HG03108 (cell line): ENCODE measurements around the gene FAM131B.

Experiments used
- ATAC-seq: cut with Tn5 transposase; IDR thresholded peaks from one replicate; pipeline ENCODE4 v1.9.1; 2021; ENCODE audit warnings: moderate library complexity; ENCODE audit not compliant: unreplicated experiment

Gene FAM131B

DNA sequence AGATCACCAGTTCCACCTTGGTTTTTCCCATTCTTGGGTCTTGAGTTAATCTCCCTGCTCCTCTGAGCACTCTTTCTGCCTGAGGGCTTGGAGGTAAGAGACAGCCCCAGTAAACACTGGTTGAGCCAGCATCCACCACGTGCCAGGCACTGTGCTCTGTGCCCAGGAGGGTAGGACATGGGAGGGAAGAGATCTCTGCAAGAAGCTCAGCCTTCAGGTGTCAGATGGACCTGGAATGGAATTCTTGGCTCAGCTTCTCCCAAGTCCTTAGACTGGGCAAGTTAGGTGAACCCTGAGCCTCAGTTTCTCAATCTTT, 21.1 kb upstream of the FAM131B start:
- no peak for ATAC-seq

DNA sequence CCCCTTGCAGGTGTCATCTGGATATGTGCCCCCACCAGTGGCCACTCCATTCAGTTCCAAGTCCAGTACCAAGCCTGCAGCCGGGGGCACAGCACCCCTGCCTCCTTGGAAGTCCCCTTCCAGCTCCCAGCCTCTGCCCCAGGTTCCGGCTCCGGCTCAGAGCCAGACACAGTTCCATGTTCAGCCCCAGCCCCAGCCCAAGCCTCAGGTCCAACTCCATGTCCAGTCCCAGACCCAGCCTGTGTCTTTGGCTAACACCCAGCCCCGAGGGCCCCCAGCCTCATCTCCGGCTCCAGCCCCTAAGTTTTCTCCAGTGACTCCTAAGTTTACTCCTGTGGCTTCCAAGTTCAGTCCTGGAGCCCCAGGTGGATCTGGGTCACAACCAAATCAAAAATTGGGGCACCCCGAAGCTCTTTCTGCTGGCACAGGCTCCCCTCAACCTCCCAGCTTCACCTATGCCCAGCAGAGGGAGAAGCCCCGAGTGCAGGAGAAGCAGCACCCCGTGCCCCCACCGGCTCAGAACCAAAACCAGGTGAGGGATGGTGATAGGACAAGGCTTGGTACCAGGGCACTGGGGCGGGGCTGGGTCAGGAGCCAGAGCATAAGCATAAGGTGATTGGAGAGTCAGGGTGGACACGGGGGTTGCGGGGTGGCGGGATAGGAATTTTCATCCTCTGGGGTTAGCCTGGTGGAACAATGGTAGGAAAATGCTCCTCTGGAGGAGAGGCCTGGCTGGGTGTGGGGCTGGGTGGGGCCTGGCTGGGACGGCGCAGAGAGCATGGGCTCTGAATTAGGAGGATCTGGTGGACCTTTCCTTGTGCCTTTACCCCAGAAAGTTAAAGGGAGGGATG, 20.5 kb upstream of the FAM131B start:
- no peak for ATAC-seq

DNA sequence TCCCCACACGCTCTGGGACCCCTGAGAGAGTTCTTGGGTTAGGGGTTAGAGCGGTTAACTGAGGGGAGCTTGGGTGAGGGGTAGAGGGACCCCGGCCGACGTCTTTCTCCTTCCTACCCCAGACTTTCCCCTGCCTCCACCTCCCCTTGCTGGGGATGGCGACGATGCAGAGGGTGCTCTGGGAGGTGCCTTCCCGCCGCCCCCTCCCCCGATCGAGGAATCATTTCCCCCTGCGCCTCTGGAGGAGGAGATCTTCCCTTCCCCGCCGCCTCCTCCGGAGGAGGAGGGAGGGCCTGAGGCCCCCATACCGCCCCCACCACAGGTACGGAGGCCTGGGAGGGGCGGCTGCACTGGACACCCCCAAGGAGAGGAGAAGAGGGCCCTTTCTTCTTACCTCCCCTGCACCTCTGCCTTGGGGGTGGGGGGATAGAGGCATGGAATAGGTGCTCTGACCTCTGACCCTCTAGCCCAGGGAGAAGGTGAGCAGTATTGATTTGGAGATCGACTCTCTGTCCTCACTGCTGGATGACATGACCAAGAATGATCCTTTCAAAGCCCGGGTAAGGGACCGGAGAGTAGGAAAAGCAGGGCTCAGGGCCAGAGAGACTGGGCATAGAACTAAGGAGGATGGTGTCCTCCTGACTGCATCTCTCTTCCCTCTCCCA, 19.7 kb upstream of the FAM131B start:
- no peak for ATAC-seq

DNA sequence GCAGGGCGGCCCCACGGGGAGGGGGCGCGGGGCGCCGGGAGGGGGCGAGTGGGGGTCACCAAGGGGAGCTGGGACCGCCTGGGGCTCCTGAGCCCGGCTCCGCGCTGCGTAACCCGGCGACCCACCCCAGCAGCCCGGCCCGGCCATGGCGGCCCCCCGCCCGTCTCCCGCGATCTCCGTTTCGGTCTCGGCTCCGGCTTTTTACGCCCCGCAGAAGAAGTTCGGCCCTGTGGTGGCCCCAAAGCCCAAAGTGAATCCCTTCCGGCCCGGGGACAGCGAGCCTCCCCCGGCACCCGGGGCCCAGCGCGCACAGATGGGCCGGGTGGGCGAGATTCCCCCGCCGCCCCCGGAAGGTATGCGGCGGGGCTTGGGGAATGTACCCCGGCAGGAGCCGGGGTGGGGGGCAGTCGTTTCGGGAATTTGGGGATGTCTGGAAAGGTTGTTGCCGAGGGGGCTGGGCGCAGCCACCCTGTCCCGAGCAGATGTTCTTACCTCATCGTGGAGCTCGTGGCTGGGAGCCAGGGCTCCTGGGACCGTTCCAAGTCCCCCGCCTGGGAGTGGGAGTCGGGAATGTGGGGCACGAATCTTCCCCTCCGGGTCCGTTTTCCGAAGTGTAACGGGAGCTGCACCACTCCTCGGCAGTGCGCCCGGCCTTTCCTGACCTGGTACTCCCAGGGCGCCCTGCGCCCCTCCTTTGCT, 19.1 kb upstream of the FAM131B start:
- ATAC-seq, result peak; percentile 4

DNA sequence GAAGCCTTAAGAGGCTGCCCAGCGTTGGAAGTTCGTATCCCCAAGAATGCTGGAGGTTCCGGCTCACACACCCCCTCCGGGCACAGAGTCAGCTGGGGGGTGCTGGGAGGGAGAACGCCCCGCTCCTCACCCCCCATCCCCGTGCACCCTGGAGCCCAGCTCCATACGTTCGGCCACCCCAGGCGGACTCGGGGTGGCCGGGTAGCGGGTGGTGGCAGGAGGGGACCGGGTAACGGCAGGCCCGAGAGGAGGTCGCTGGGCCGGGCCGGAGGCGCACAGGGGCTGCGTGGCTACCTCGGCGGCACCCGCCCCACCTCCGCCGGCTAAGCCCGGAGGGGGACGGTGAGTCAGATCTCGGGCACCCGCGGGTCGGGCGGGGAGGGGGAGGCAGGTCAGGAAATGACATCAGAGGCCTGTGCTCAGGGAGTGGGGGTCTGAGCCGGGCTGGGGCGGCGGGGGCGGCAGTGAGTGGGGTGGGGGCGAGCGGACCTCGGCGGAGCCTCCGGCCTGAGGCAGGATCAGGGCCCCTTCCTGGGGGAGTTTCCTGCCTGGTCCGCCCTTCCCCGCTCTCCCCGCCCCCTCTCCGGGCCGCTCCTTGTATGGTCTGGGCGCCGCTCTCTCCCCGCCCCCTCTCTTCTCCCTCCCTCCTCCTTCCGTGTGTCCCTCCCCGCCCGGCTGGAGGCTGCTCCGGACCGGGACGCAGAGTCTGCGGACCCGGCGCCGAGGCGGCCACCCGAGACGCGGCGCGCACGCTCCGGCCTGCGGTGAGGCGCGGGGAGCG, 18.3 kb upstream of the FAM131B start, which contains the start of gene ZYX:
TSS of gene ZYX (plus strand) at position 700 of the 781 bp plus-strand sequence. CDS start 227 bp downstream, outside the sequence.
- peak; percentile 73 for ATAC-seq

- peak; percentile 42 for ATAC-seq
These were observed 17.7 kb upstream of the FAM131B start for GRCh38 chr7:143380260-143380645.

- peak; percentile 2 for ATAC-seq
These were observed 17.2 kb upstream of the FAM131B start for GRCh38 chr7:143379611-143380259.

- ATAC-seq, result no peak
These were observed 13.9 kb upstream of the FAM131B start for GRCh38 chr7:143376396-143376795.

GRCh38 chr7:143375298-143376034, 13.0 kb upstream of the FAM131B start:
- ATAC-seq, result no peak

DNA sequence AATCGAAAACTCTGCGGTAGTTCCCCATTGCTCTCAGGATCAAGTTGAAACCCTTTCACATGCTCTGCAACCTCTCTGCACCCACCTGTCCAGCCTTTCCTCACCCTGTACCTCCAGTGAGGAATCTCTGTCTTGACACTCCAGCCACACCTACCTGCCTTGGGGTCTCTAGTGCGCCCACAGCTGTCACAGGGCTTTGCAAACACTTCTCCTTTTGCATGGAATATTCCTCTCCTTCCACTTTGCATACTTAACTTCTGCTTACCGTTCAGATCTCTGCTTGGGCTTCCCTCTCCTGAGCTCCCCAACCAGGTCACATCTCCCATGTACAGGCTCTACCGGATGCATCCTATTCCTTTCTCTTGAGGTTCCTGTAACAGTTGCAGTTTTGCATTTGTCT, 12.0 kb upstream of the FAM131B start:
- ATAC-seq, result no peak

DNA sequence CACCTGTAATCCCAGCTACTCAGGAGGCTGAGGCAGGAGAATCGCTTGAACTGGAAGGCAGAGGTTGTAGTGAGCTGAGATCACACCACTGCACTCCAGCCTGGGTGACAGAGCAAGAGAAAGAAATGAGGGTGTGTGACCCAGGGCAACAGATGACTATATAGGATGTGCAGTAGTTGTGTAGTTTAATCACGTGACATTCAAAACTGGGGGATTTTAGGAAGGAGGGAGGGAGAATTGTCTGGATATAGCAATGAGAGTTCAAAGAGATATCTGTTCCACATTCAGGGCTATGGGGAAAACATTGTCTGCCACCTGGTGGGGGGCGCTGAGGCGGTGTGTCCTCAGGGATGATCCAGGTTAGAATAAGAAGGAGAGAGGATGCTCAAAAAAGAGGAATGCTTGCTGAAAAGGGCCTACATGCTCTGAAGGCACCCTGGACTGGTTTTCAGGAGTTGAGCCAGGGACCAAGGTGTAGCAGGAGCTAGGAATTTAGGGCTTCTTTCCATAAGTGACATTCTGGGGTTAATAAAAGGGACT, 10.8 kb upstream of the FAM131B start:
- ATAC-seq, result no peak

- ATAC-seq, result no peak
These were observed 9.6 kb upstream of the FAM131B start for GRCh38 chr7:143372070-143372469.

GRCh38 chr7:143369678-143370651, 7.5 kb upstream of the FAM131B start:
- ATAC-seq, result no peak

DNA sequence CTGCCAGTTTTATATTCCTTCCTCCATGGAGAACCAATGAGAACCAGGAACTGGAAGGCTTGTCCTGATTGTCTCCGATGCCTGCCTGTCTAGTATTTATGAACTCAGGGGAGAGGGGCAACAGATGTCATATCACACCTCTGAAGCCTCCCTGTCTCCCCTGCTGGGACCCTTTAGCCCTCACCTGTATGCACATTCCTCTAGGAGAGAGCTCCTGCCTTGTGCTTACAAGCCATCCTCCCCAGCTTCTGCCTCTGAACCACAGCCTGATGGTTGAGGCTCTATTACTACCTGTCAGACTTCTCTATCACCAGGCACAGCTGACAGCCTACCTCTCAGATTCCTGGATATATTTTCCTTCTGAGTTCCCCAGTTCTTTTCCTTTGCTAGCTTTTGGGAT, 5.9 kb upstream of the FAM131B start:
- ATAC-seq, result no peak

- ATAC-seq, result no peak
These were observed 5.5 kb upstream of the FAM131B start for GRCh38 chr7:143367972-143368371.

GRCh38 chr7:143363016-143363937, 764 bp upstream of the FAM131B start:
- ATAC-seq, result no peak

GRCh38 chr7:143361552-143362130, 872 bp downstream of the FAM131B start:
- ATAC-seq, result no peak
